ENCODE measurements around the gene ANTXR1. TPM values are rescaled to one million over a fixed set of nuclear protein-coding genes. Genes with fewer than 3 reads are reported as not detected.

The ANTXR1 gene
- total RNA-seq, 1 experiment from 2014 or later: 181 TPM

- CTCF ChIA-PET: interaction anchor here (1.4 kb wide), 1 partner anchor 206 kb away, joined by 3 read pairs; no protein-coding TSS in a partner anchor
- peaks cover 47% of the 10 kb centered on the region for H3K4me1 ChIP-seq (ENCODE audit: insufficient read depth, low read length, poor library complexity, severe bottlenecking)
- TF ChIP-seq EZH2 (IDR thresholded peaks at IDR 0.05; ENCODE audit: borderline replicate concordance, low read depth, low read length, poor library complexity, severe bottlenecking) (no peak), CTCF (conservative IDR thresholded peaks at IDR 0.05; ENCODE audit: low read depth, low read length) (no peak)
- DNase-seq (ENCODE audit: low spot score): peak; percentile 73
- H3K27me3 ChIP-seq (replicated peaks; ENCODE audit: insufficient read depth, low read depth, low read length, poor library complexity): no peaks in the 10 kb centered on the region
- H3K4me3 ChIP-seq (ENCODE audit: low read depth, low read length, poor library complexity, severe bottlenecking): no peak overlapping the region
- H3K9me3 ChIP-seq (ENCODE audit: low read depth, low read length, poor library complexity, severe bottlenecking): no peaks in the 10 kb centered on the region
- H3K36me3 ChIP-seq (ENCODE audit: insufficient read depth, low read length, poor library complexity, severe bottlenecking): peaks cover 32% of the 10 kb centered on the region
- POLR2A ChIA-PET (ENCODE audit: low non-redundant PET): interaction anchor here (0.8 kb wide), 1 partner anchor 24 kb away, joined by 3 read pairs; no protein-coding TSS in a partner anchor
- intact Hi-C loops (cut with micrococcal nuclease; ENCODE audit: unreplicated experiment): no loop called here
- no TSS peak for BruUV-seq (replicated peaks)
- H3K27ac ChIP-seq (ENCODE audit: low read depth, low read length, poor library complexity, severe bottlenecking): peak overlapping the region; percentile 76
These were observed 87.3 kb downstream of the ANTXR1 start for GRCh38 chr2:69100220-69100723.

- TF ChIP-seq CTCF (conservative IDR thresholded peaks at IDR 0.05; ENCODE audit: low read depth, low read length): no peak
- TF ChIP-seq EZH2 (IDR thresholded peaks at IDR 0.05; ENCODE audit: borderline replicate concordance, low read depth, low read length, poor library complexity, severe bottlenecking): no peak
- ChIA-PET CTCF (no interaction called here), POLR2A (ENCODE audit: low non-redundant PET) (no interaction called here)
- Histone ChIP-seq H3K9me3 (ENCODE audit: low read depth, low read length, poor library complexity, severe bottlenecking) (no peaks in the 10 kb centered on the region), H3K27ac (ENCODE audit: low read depth, low read length, poor library complexity, severe bottlenecking) (peak overlapping the region; percentile 22), H3K27me3 (replicated peaks; ENCODE audit: insufficient read depth, low read depth, low read length, poor library complexity) (no peaks in the 10 kb centered on the region), H3K4me3 (ENCODE audit: low read depth, low read length, poor library complexity, severe bottlenecking) (no peak overlapping the region), H3K36me3 (ENCODE audit: insufficient read depth, low read length, poor library complexity, severe bottlenecking) (peaks cover 37% of the 10 kb centered on the region), H3K4me1 (ENCODE audit: insufficient read depth, low read length, poor library complexity, severe bottlenecking) (peaks cover 40% of the 10 kb centered on the region)
- intact Hi-C loops (cut with micrococcal nuclease; ENCODE audit: unreplicated experiment): no loop called here
- no TSS peak for BruUV-seq (replicated peaks)
- no peak for DNase-seq (ENCODE audit: low spot score)
These were observed 89.1 kb downstream of the ANTXR1 start for GRCh38 chr2:69102041-69102593.

GRCh38 chr2:69103419-69103818 lies 90.4 kb downstream of the ANTXR1 start:
- Histone ChIP-seq H3K27ac (ENCODE audit: low read depth, low read length, poor library complexity, severe bottlenecking) (no peak overlapping the region), H3K4me1 (ENCODE audit: insufficient read depth, low read length, poor library complexity, severe bottlenecking) (peaks cover 27% of the 10 kb centered on the region), H3K36me3 (ENCODE audit: insufficient read depth, low read length, poor library complexity, severe bottlenecking) (peaks cover 37% of the 10 kb centered on the region), H3K4me3 (ENCODE audit: low read depth, low read length, poor library complexity, severe bottlenecking) (no peak overlapping the region), H3K27me3 (replicated peaks; ENCODE audit: insufficient read depth, low read depth, low read length, poor library complexity) (no peaks in the 10 kb centered on the region), H3K9me3 (ENCODE audit: low read depth, low read length, poor library complexity, severe bottlenecking) (no peaks in the 10 kb centered on the region)
- POLR2A ChIA-PET (ENCODE audit: low non-redundant PET): no interaction called here
- intact Hi-C loops (cut with micrococcal nuclease; ENCODE audit: unreplicated experiment): no loop called here
- no peak for TF ChIP-seq EZH2 (IDR thresholded peaks at IDR 0.05; ENCODE audit: borderline replicate concordance, low read depth, low read length, poor library complexity, severe bottlenecking)
- TF ChIP-seq CTCF (conservative IDR thresholded peaks at IDR 0.05; ENCODE audit: low read depth, low read length): no peak
- DNase-seq (ENCODE audit: low spot score): no peak
- CTCF ChIA-PET: no interaction called here
- no TSS peak for BruUV-seq (replicated peaks)

All from A673 (cell line).